ENCODE measurements around the gene SKP1. TPM values are rescaled to one million over a fixed set of nuclear protein-coding genes. Genes with fewer than 3 reads are reported as not detected.

Gene SKP1
- total and polyA plus RNA-seq, 9 of the 15 experiments (the other 6 are each of a cell fraction or from before 2014, with no cell fraction given) = 301 to 2,109 (median 639) TPM

- ChIA-PET POLR2A (interaction anchor here (0.6 kb wide), 1 partner anchor 63 kb away, joined by 3 read pairs; no protein-coding TSS in a partner anchor), CTCF (ENCODE audit: low intra/inter-chr PET ratio) (no interaction called here)
- 0 out of 2 replicates have a peak, but pooled peaks cover 3% of the 10 kb centered on the region for H4K20me1 ChIP-seq (replicated peaks; ENCODE audit: control insufficient read depth, insufficient read depth, low read length)
- no peaks in the 10 kb centered on the region for H3K79me2 ChIP-seq (ENCODE audit: control insufficient read depth, insufficient read depth, low read length)
- H3K36me3 ChIP-seq (ENCODE audit: control insufficient read depth, insufficient read depth, low read length) = no peaks in the 10 kb centered on the region
- no peak overlapping the region; a peak in 2 of 4 replicates for H3K9ac ChIP-seq (ENCODE audit: insufficient read depth in 1 of 2, low read depth in 2 of 2, low read length in 2 of 2)
- no peaks in the 10 kb centered on the region for H3K9me3 ChIP-seq (replicated peaks; ENCODE audit: control insufficient read depth, insufficient read depth, low read depth, low read length)
- BruUV-seq (replicated peaks) = no TSS peak
- H3K4me3 ChIP-seq = no peak overlapping the region
- H3K4me1 ChIP-seq (replicated peaks in 1 of 2; ENCODE audit: control insufficient read depth in 2 of 2, insufficient read depth in 2 of 2, low read length in 2 of 2) = peaks cover 17 to 33% of the 10 kb centered on the region in 2 experiments; a peak in 4 of 5 replicates
- FAIRE-seq (no peak), ATAC-seq (no peak), DNase-seq (ENCODE audit: extremely low read depth in 1 of 4, low spot score in 3 of 4) (no peak)
- no peak overlapping the region; the same call in 1 of the 2 replicates for H2AFZ ChIP-seq (ENCODE audit: low read depth, low read length)
- TF ChIP-seq GATAD2B (IDR thresholded peaks at IDR 0.05; ENCODE audit: borderline replicate concordance) = no peak
- TF ChIP-seq PCBP1 (IDR thresholded peaks at IDR 0.05; ENCODE audit: low read depth, low read length, poor library complexity, severe bottlenecking) = no peak
- TF ChIP-seq NUFIP1 (IDR thresholded peaks at IDR 0.05; ENCODE audit: partially characterized antibody) = no peak
- TF ChIP-seq CXXC5 (CRISPR knock-in tag; IDR thresholded peaks at IDR 0.05) = no peak
- TF ChIP-seq ZNF224 (CRISPR knock-in tag; IDR thresholded peaks at IDR 0.05) = no peak
- TF ChIP-seq ZBTB12 (CRISPR knock-in tag; IDR thresholded peaks at IDR 0.05) = no peak
- TF ChIP-seq LEF1 (IDR thresholded peaks at IDR 0.05) = no peak
- TF ChIP-seq ZNF239 (CRISPR knock-in tag; IDR thresholded peaks at IDR 0.05) = no peak
- TF ChIP-seq ZNF445 (CRISPR knock-in tag; IDR thresholded peaks at IDR 0.05; ENCODE audit: low read depth) = no peak
- TF ChIP-seq ARID2 (IDR thresholded peaks at IDR 0.05) = no peak
- TF ChIP-seq, protein P1, sequence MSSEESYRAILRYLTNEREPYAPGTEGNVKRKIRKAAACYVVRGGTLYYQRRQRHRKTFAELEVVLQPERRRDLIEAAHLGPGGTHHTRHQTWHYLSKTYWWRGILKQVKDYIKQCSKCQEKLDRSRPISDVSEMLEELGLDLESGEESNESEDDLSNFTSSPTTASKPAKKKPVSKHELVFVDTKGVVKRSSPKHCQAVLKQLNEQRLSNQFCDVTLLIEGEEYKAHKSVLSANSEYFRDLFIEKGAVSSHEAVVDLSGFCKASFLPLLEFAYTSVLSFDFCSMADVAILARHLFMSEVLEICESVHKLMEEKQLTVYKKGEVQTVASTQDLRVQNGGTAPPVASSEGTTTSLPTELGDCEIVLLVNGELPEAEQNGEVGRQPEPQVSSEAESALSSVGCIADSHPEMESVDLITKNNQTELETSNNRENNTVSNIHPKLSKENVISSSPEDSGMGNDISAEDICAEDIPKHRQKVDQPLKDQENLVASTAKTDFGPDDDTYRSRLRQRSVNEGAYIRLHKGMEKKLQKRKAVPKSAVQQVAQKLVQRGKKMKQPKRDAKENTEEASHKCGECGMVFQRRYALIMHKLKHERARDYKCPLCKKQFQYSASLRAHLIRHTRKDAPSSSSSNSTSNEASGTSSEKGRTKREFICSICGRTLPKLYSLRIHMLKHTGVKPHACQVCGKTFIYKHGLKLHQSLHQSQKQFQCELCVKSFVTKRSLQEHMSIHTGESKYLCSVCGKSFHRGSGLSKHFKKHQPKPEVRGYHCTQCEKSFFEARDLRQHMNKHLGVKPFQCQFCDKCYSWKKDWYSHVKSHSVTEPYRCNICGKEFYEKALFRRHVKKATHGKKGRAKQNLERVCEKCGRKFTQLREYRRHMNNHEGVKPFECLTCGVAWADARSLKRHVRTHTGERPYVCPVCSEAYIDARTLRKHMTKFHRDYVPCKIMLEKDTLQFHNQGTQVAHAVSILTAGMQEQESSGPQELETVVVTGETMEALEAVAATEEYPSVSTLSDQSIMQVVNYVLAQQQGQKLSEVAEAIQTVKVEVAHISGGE (CRISPR knock-in tag; IDR thresholded peaks at IDR 0.05) = no peak
- TF ChIP-seq HNRNPUL1 (IDR thresholded peaks at IDR 0.05; ENCODE audit: low read length) = no peak
- TF ChIP-seq ZNF384 (IDR thresholded peaks at IDR 0.05; ENCODE audit: low read depth, low read length) = no peak
- no peak for TF ChIP-seq CGGBP1 (CRISPR knock-in tag; IDR thresholded peaks at IDR 0.05)
- H3K9me1 ChIP-seq (ENCODE audit: control insufficient read depth, insufficient read depth, low read length) = peaks cover 6% of the 10 kb centered on the region
- WGBS (ENCODE audit: insufficient coverage, low coverage, missing lambda C conversion rate) = 57% methylated on average over 12 of the region's 18 CpGs
- no peak overlapping the region for H3K4me2 ChIP-seq (ENCODE audit: insufficient read depth, low read length)
- H3K27me3 ChIP-seq (ENCODE audit: control insufficient read depth in 2 of 2, insufficient read depth in 2 of 2, low read length in 2 of 2) = no peaks in the 10 kb centered on the region
- intact Hi-C loops (cut with micrococcal nuclease) (no loop called here), in situ Hi-C loops (cut with MboI) (no loop called here)
- H3K27ac ChIP-seq (ENCODE audit: extremely low read depth, low read depth, low read length) = no peak overlapping the region
These were observed 63.9 kb downstream of the SKP1 start for GRCh38 chr5:134112726-134113362.

Measured in K562 (cell line).